Measurements from ENCODE around the gene SH3RF1.

SH3RF1 gene

DNA sequence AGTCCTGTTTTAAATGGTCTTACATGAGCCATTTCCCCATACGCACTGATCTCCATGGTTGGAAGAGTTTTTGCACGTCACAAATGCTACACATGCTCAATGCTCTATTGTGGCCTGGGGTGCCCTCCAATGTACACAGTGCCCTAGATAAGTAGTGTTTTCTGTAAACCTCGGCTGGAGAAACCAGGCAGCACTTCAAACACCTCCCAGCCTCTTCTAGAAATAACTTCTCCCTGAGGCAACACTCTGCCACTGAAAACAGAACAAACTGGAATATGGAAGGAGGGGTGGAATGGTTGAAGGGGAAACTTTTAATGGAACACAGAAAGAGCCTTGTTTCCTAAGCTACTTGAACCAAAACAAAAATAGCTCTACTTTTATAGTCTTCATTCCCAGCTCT is 136.8 kb downstream of the SH3RF1 start:
- peak; percentile 26 for DNase-seq (ENCODE audit: low spot score)

DNA sequence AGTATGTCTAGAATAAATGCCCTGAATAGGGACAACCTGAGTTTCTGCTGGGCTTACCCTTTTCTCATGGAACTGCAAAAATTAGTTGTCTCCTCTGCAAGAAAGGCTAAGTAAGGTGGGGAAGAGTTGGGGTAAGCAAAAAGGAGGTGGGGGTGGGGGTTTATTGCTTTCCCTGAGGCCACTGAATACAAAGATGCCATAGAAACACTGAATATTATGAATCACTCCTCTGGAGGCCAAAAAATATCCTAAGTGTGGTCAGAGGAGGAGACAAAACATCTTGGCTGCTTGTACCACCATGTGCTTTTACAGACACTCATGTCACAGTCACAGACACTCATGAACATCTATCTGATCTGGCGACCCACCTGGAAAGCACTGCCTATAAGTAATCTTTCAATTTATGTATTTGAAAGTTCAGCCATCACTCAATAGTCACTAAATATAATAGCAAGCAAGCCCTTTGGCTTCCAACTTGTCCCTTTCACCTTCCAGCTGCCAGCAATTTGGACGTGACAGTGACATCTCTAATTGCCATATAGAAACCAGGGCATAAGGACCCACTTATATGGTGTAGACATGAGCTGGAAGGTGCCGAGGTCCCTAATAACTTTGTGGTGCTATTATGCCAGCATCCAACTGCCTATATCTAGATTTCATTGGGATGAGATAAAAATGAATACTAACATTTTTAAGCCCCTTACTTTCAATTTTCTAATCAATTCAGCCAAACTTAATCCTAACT is 138.0 kb downstream of the SH3RF1 start:
- DNase-seq (ENCODE audit: low spot score): no peak

DNA sequence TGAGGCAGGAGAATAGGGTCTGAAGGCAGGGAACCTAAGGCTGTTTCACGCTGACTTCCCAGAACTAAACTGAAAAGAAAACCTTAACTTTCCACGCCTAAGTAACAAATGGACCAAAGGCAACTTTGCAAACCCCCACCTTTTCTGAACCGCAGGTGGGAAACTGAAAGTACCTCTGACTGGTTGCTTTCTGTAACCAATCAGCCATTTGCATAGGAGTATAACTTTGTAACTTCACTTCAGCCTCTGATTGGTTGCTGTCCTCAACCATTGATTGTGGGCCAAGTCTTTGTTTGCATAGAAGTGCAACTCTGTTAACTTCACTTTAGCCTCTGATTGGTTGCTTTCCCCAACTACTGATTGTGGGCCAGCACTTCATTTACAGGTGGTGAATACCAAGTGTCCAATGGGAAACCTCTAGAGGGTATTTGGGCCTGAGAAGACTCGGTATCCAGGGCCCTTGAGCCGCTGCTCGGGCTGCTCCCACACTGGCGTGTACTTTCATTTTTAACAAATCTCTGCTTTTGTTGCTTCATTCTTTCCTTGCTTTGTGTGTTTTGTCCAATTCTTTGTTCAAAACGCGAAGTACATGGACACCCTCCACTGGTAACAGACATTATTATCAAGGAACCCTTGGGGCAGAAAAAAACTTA is 139.1 kb downstream of the SH3RF1 start:
- DNase-seq (ENCODE audit: low spot score): no peak

- DNase-seq (ENCODE audit: low spot score): no peak
Observed at GRCh38 chr4:169128902-169129301, 141.9 kb downstream of the SH3RF1 start.

DNA sequence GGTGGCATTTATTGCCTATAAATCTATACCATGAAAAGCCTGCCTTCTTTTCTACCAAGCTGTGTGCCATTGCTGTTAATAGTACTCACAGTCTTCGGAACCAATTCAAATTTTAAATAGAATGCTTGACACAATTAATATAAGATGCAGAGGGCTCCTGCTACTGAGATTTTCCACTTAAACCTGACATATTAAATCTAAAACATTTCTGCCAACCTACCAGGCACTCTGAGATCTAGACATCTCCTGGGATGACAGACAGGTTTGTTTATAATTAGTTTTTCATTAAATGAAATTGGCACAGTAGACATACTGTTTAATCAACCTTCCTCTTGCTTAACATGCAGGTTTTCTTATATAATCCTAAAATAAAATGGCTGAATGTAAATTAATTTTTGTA is 143.4 kb downstream of the SH3RF1 start:
- no peak for DNase-seq (ENCODE audit: low spot score)

DNA sequence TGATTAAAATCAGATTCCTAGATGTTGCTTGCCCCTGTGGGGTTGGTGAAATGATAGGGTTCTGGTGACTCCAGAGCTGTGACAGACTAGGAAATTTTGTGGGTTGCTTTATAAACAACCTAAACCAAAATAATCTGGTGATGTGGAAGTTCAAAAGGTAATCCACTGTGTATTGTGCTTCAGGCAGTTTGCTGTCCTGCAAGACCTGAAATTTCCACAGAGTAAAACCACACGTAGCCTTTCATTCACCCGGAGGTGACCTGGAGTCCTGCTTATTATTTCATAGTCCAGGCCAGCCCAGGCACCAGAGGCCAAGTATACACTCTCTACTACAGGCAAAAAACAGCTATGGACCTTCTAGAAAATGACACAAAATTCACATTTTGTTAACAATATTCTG is 146.1 kb downstream of the SH3RF1 start:
- DNase-seq (ENCODE audit: low spot score): no peak

GRCh38 chr4:169122422-169122821 is 148.3 kb downstream of the SH3RF1 start:
- DNase-seq (ENCODE audit: low spot score): no peak

DNA sequence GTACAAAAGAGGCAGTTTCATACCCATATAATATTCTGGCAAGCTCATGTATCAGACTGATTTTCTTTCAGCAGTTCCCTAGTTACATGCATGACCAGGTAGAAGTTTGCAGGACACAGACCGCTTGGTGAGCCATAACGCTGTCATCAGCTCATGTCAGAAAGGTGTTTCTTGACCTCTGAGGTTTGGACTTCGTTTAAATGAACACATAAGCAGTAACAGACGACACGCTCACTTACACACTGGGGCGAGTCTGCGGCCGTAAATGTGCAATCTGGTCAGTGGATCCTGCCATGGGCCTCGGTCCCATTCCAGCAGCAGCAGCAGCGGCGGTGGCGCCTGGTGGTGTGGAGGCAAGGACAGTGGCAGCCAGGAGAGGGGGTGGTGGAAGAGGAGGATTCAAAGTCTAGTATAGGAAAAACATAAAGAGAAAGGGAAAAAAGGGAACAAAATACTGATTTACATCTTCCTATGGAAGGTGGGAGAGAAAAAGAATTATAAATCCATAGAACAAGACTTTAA is 148.8 kb downstream of the SH3RF1 start:
- DNase-seq (ENCODE audit: low spot score): no peak

DNA sequence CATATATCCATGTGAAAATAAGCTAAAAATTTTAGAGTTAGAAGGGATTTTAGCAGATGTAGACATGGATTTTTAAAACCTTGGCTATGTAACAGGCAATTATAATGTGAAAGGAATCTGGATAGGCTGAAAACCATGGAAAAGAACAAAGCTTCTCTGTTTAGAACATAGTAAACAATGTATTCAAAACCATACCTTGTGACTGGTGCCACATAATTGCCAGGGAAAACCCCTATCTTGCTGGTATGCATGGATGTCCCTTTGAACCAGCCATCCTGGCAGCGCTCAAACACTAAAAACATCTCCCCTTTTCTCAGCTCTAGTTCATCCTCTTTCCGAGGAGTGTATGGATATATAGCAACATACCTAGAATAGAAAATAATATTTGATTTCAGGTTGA is 150.1 kb downstream of the SH3RF1 start:
- DNase-seq (ENCODE audit: low spot score): peak; percentile 85

DNA sequence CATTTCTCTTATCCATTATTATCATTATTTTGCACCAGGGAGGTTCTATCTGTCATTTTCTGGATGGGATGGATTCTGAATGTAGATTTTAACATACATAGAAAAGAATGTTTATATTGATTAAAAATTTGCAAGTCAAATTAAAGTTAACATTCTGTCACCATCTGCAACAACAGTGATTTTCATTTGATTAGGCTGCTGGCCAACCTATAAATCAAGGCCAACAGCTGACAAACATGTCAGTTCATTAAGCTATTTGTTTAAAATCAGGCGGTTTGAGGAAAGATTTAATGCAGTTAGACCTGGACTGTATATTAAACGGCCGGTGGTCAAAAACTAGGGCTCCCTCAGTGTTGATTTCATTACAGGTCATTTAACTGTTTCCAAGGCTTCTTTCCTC is 151.2 kb downstream of the SH3RF1 start:
- no peak for DNase-seq (ENCODE audit: low spot score)

- no peak for DNase-seq (ENCODE audit: low spot score)
Observed at GRCh38 chr4:169117591-169118081, 153.1 kb downstream of the SH3RF1 start.

- DNase-seq (ENCODE audit: low spot score): peak; percentile 88
Observed at GRCh38 chr4:169116270-169116901, 154.4 kb downstream of the SH3RF1 start.

- peak; percentile 62 for DNase-seq (ENCODE audit: low spot score)
Observed at GRCh38 chr4:169115897-169116254, 154.9 kb downstream of the SH3RF1 start.

DNA sequence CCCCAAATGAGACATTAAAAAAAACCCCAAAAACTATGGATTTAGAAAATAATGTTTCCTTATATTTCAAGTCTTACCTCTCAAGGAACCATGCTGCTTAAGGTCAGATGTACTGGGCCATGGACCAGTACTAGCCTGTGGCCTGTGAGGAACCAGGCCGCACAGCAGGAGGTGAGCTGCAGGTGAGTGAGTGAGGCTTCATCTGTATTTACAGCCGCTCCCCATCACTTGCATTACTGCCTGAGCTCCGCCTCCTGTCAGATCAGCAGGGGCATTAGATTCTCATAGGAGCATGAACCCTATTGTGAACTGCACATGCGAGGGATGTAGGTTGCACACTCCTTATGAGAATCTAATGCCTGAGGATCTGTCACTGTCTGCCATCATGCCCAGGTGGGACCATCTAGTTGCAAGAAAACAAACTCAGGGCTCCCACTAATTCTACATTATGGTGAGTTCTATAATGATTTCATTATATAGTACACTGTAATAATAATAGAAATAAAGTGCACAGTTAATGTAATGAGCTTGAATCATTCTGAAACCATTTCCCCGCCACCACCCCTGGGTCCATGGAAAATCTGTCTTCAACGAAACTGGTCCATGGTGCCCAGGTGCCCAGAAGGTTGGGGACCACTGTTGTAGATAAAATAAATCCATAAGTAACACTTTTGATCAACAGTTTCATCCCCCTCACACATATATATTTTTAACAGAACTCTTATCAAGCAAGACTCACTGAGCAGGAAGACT is 155.4 kb downstream of the SH3RF1 start:
- no peak for DNase-seq (ENCODE audit: low spot score)

DNA sequence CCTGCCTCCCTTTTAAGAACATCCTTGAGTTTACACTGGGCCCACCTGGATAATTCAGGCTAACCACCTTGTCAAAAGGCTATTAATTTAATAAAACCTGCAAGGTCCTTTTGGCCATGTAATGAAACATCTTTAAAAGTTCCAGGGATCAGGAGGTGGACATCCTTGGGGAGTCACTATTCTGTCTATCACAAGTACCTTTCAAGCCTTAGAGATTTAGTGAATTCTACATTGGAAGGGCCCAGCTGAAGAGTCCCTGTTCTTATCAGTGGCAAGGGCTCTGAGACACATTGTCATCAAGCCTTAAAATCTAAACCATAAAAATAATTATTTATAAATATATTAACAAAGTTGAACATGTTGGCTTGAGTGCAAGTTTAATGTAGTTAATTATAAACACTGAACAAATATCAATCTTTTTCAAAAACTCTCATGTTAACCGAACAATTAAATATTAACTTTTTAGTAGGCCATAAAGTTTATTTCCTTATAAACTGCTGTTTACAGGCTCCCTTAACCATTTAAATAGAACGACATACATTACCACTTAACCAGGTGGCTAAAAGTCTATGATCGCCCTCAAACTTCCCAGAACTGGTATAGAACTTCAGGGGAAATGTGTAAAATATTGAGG is 156.3 kb downstream of the SH3RF1 start:
- DNase-seq (ENCODE audit: low spot score): no peak

GRCh38 chr4:169110633-169111032 is 160.1 kb downstream of the SH3RF1 start:
- no peak for DNase-seq (ENCODE audit: low spot score)

GRCh38 chr4:169109035-169109675 is 161.6 kb downstream of the SH3RF1 start:
- DNase-seq (ENCODE audit: low spot score): no peak

DNA sequence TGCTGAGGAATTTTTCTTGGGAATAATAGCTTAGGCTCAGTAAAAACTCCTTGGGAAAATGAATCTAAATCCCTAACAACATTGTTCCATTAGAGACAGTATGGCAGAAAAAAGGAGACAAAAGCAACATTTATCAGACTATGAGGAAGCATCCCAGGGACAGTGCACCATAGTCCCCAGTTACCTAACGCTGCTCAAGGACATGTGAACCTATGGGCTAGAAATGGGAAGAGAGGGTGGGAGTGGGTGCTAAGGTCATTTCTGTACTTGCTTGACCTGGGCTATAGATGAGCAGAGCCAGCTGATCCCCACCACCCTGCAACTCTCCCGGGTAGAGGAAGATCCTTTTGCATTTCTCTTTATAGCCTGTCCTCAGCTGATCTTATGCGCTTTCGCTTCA is 162.5 kb downstream of the SH3RF1 start:
- no peak for DNase-seq (ENCODE audit: low spot score)

DNA sequence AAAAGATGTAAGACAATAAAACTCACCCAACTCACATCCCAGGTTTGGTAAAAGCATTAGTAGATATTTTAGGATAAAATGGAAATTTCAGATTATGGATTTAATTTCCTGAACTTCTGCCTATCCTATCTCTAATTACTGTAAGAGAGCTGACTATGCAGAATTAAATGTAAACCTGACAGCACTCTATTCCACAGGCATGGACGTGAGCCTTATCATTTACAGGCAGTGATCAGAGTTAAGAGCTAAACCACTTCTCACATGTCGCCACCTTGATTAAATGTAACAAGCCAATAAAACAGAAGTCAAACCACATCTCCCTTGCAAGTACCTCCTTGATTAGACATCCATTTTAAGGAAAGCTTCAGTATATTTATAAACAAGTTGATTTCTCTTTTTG is 163.2 kb downstream of the SH3RF1 start:
- no peak for DNase-seq (ENCODE audit: low spot score)

DNA sequence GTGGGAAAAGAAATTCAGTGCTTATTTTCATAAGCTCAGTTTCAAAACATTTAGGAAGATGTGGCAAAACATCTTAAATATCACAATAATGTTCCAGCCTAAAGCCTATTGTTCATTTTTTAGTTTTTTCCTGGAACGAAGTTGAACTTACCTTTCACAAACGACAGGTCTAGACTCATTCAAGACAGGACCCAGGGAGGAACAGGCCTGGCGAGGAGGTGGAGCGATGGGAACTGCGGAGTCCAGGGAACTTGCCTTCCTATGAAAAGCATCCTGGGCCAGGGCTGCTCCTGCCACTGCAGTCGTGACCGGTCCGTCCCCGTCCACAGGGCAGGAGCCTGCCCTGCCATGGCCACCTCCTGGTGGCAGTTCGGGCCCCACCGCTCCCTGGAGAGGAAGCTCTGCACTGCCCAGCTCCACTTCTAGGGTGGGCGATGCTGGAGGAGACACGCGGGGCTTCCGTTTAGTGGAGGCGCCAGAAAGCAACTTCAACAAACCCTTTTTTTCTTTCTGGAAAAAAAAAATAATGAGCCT is 164.0 kb downstream of the SH3RF1 start:
- no peak for DNase-seq (ENCODE audit: low spot score)

GRCh38 chr4:169105620-169106019 is 165.1 kb downstream of the SH3RF1 start:
- DNase-seq (ENCODE audit: low spot score): no peak

Measured in pons (tissue), 1 donor.